CD4-positive, alpha-beta T cell treated with Interferon gamma for 1 hour (primary cell): ENCODE data around the gene SUSD1.

Source experiments
- DNase-seq: peaks from one replicate; pipeline ENCODE4 v3.0.0-alpha.2; 2020

The SUSD1 gene

GRCh38 chr9:112037281-112038016 is 137.6 kb downstream of the SUSD1 start:
- peak; percentile 69 for DNase-seq

- no peak for DNase-seq
These were observed 139.8 kb downstream of the SUSD1 start for GRCh38 chr9:112035166-112035826.

- no peak for DNase-seq
These were observed 140.9 kb downstream of the SUSD1 start for GRCh38 chr9:112034216-112034611.

- DNase-seq, result no peak
These were observed 141.6 kb downstream of the SUSD1 start for GRCh38 chr9:112033237-112034215.

GRCh38 chr9:112032743-112033142 is 142.4 kb downstream of the SUSD1 start:
- no peak for DNase-seq

- DNase-seq, result no peak
These were observed 143.1 kb downstream of the SUSD1 start for GRCh38 chr9:112032009-112032408.

GRCh38 chr9:112031400-112031799 is 143.7 kb downstream of the SUSD1 start:
- DNase-seq, result no peak

GRCh38 chr9:112029921-112030444 is 145.1 kb downstream of the SUSD1 start:
- DNase-seq, result no peak

- no peak for DNase-seq
These were observed 146.6 kb downstream of the SUSD1 start for GRCh38 chr9:112028242-112029221.

GRCh38 chr9:112025850-112026249 is 149.2 kb downstream of the SUSD1 start:
- no peak for DNase-seq

GRCh38 chr9:112021742-112022141 is 153.4 kb downstream of the SUSD1 start:
- DNase-seq, result no peak

GRCh38 chr9:112020680-112021596 is 154.2 kb downstream of the SUSD1 start:
- DNase-seq, result no peak

- no peak for DNase-seq
These were observed 157.2 kb downstream of the SUSD1 start for GRCh38 chr9:112017878-112018277.

GRCh38 chr9:112015736-112016135 is 159.4 kb downstream of the SUSD1 start:
- no peak for DNase-seq

- DNase-seq, result no peak
These were observed 159.9 kb downstream of the SUSD1 start for GRCh38 chr9:112015149-112015548.

GRCh38 chr9:112013266-112013665 is 161.8 kb downstream of the SUSD1 start:
- DNase-seq, result no peak

GRCh38 chr9:112012026-112012902 is 162.8 kb downstream of the SUSD1 start:
- DNase-seq, result no peak

GRCh38 chr9:112011051-112011620 is 164.0 kb downstream of the SUSD1 start:
- no peak for DNase-seq

GRCh38 chr9:112010537-112010936 is 164.6 kb downstream of the SUSD1 start:
- no peak for DNase-seq
